Prostate gland (tissue), 2 donors: ENCODE data around the gene KMO. TPM values are rescaled to one million over a fixed set of nuclear protein-coding genes. Genes with fewer than 3 reads are reported as not detected.
A peak's percentile ranks its signal among the peaks of the same experiment; 100 is the strongest.

ENCODE experiments used
- DNase-seq: peaks from one replicate; pipeline ENCODE4 v3.0.0-alpha.2; 2019; ENCODE audit warnings: low spot score
- H3K27ac ChIP-seq, 2 donors: fragments of 200-600 bp; sonication (generic); 2 replicates each; pipeline ENCODE4 v1.5.1; 2017 to 2019
- H3K27me3 ChIP-seq: fragments of 200-600 bp; sonication (generic); replicated peaks from 2 replicates; pipeline ENCODE4 v1.5.1; 2019; ENCODE audit not compliant: insufficient read depth
- H3K36me3 ChIP-seq, 2 donors: fragments of 200-600 bp; sonication (generic); 1 replicate in 1 of 2; 2 replicates in 1 of 2; pipeline versions ENCODE4 v1.5.1 to v1.8.1; 2017 to 2019
- H3K4me1 ChIP-seq: fragments of 200-600 bp; sonication (generic); replicated peaks from 2 replicates; pipeline ENCODE4 v1.5.1; 2019
- H3K4me3 ChIP-seq, 2 donors: fragments of 200-600 bp; sonication (generic); 2 replicates each; pipeline ENCODE4 v1.5.1; 2017 to 2019
- H3K9me3 ChIP-seq: fragments of 200-600 bp; sonication (generic); 2 replicates; pipeline ENCODE4 v1.5.1; 2017
- CTCF ChIP-seq, 4 experiments: fragments of 200-600 bp in 2 of 4; fragments of 450-650 bp in 2 of 4; sonication (generic) in 2 of 4; IDR thresholded peaks; 1 replicate in 3 of 4; 2 replicates in 1 of 4; pipeline ENCODE4 v1.5.1; 2016 to 2019; ENCODE audit warnings: antibody characterized with exemption in 4 of 4, mild to moderate bottlenecking in 2 of 4, moderate library complexity in 2 of 4
- POLR2A ChIP-seq: fragments of 450-650 bp; IDR thresholded peaks from one replicate; pipeline ENCODE4 v1.6.1; 2016; ENCODE audit warnings: antibody characterized with exemption, mild to moderate bottlenecking
- POLR2AphosphoS5 ChIP-seq: sonication (generic); formaldehyde crosslinking; IDR thresholded peaks from one replicate; pipeline ENCODE4 v1.6.1; 2017; ENCODE audit warnings: antibody characterized with exemption
- WGBS: methylation state at CpG from one replicate; pipeline ENCODE4 v1.1.5; 2018; 5-methylcytosine and 5-hydroxymethylcytosine counted together
- intact Hi-C: fragments of 100-400 bp; cut with DNase I; formaldehyde crosslinking; loops from one replicate; pipeline ENCODE4 v1.14.2; 2022
- total RNA-seq, 2 donors: library from RNA; depleted of rRNA; stranded (reverse); fragments of >200 nt; gene quantifications; one replicate each; pipeline ENCODE4 v1.1.0, GENCODE V29; 2016

Gene KMO
- under 1 TPM; 0.17 to 0.73 TPM for total RNA-seq

- H3K27me3 ChIP-seq: no peaks in the 10 kb centered on the region
- TF ChIP-seq POLR2A (no peak), CTCF (IDR thresholded peaks at IDR 0.05) (no peak), POLR2AphosphoS5 (no peak)
- H3K4me1 ChIP-seq: no peaks in the 10 kb centered on the region
- H3K36me3 ChIP-seq: no peaks in the 10 kb centered on the region
- H3K27ac ChIP-seq: no peak within 1 kb of the TSS
- 15% methylated on average over 1 of the region's 1 CpG for WGBS
- DNase-seq: no peak
- no peaks in the 10 kb centered on the region for H3K9me3 ChIP-seq
- intact Hi-C loops: no loop called here
- peak within 1 kb of the TSS; percentile 20 to 29 for H3K4me3 ChIP-seq
Measured at GRCh38 chr1:241532162-241532531, at the start of gene KMO. Gene KMO (plus strand): TSS chr1:241532378. CDS start chr1:241532445, 67 bp downstream.

- 38% methylated on average over 1 of the region's 1 CpG for WGBS
Measured at GRCh38 chr1:241482761-241483250, 49.4 kb upstream of the KMO start.

GRCh38 chr1:241485145-241485544, 47.0 kb upstream of the KMO start:
- TF ChIP-seq POLR2A (no peak), CTCF (IDR thresholded peaks at IDR 0.05) (no peak), POLR2AphosphoS5 (no peak)
- no peaks in the 10 kb centered on the region for H3K27me3 ChIP-seq
- no peaks in the 10 kb centered on the region for H3K9me3 ChIP-seq
- no peaks in the 10 kb centered on the region for H3K4me1 ChIP-seq
- no peak for DNase-seq
- intact Hi-C loops: no loop called here
- H3K4me3 ChIP-seq: no peak overlapping the region
- WGBS: 87% methylated on average over 3 of the region's 3 CpGs
- no peaks in the 10 kb centered on the region for H3K36me3 ChIP-seq
- H3K27ac ChIP-seq: no peak overlapping the region

More at GRCh38 chr1:241482761-241483250, 49.4 kb upstream of the KMO start:
- DNase-seq: no peak
- Histone ChIP-seq H3K36me3 (no peaks in the 10 kb centered on the region), H3K27me3 (no peaks in the 10 kb centered on the region), H3K4me3 (no peak overlapping the region), H3K27ac (no peak overlapping the region), H3K4me1 (no peaks in the 10 kb centered on the region), H3K9me3 (no peaks in the 10 kb centered on the region)
- intact Hi-C loops: no loop called here
- TF ChIP-seq CTCF (IDR thresholded peaks at IDR 0.05): no peak
- TF ChIP-seq POLR2AphosphoS5: no peak
- no peak for TF ChIP-seq POLR2A

DNA sequence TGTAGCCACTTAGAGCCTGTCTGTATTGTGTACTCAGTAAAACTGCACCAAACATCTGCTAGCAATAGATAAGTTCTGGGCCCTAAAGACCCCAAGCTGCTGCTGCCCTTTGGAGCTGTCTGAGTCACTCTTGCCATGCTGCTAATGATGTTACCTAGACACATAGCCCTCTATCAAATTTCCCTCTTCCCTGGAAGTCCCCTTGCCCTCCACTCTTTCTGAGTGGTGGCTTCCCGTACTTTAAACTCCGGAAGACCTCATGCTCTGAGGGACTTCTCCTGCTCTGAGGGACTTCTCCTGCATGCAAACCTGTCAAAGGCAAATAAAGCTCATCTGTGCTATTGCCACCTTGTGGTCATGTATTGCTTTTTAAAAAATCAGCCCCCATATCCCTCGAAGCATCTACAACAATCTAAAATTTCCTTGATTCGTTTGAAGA, 46.6 kb upstream of the KMO start:
- no peaks in the 10 kb centered on the region for H3K36me3 ChIP-seq
- H3K4me3 ChIP-seq: no peak overlapping the region
- H3K27me3 ChIP-seq: no peaks in the 10 kb centered on the region
- no peak for DNase-seq
- intact Hi-C loops: no loop called here
- H3K4me1 ChIP-seq: no peaks in the 10 kb centered on the region
- WGBS: 90% methylated on average over 4 of the region's 4 CpGs
- no peak overlapping the region for H3K27ac ChIP-seq
- TF ChIP-seq CTCF (IDR thresholded peaks at IDR 0.05): peak in 1 of 4 experiments; percentile 13
- TF ChIP-seq POLR2A: no peak
- no peak for TF ChIP-seq POLR2AphosphoS5
- no peaks in the 10 kb centered on the region for H3K9me3 ChIP-seq

DNA sequence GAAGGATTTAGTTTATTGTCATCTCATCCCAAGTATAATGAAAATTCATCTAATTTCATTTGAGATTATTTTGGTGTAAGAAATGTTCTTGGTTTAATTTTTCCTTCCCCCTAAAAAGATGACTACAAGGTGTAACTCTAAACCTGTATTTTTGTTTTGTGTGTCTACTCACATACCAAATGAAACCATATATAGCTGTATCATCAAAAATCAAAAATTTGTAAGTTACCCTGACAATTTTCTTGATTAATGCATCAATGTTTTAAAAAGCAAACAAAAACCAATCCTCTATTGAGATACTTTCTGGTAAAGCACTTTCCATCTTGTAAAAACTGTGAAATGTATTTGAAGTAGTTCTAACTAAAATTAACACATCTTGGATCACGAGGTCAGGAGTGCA, 43.4 kb upstream of the KMO start:
- Histone ChIP-seq H3K36me3 (no peaks in the 10 kb centered on the region), H3K27me3 (no peaks in the 10 kb centered on the region), H3K9me3 (no peaks in the 10 kb centered on the region), H3K4me3 (no peak overlapping the region), H3K4me1 (no peaks in the 10 kb centered on the region), H3K27ac (no peak overlapping the region)
- 90% methylated on average over 1 of the region's 1 CpG for WGBS
- TF ChIP-seq POLR2AphosphoS5 (no peak), POLR2A (no peak), CTCF (IDR thresholded peaks at IDR 0.05) (no peak)
- no peak for DNase-seq
- intact Hi-C loops: no loop called here
